Gastroesophageal sphincter (tissue), 4 donors: ENCODE measurements around the gene MTFR1L. TPM values are rescaled to one million over a fixed set of nuclear protein-coding genes. Genes with fewer than 3 reads are reported as not detected.
A peak's percentile ranks its signal among the peaks of the same experiment; 100 is the strongest.

Source experiments
- ATAC-seq: fragments of 150-250 bp; one replicate; pipeline ENCODE4 v1.9.1; 2016; ENCODE audit warnings: mild to moderate bottlenecking, moderate library complexity
- H3K27ac ChIP-seq, 4 donors: fragments of 200-600 bp; sonication (generic) in 3 of 4; 1 replicate in 3 of 4; 2 replicates in 1 of 4; pipeline ENCODE4 v1.5.1; 2016 to 2019
- H3K27me3 ChIP-seq: fragments of 200-600 bp; sonication (generic); one replicate; pipeline ENCODE4 v1.5.1; 2019
- H3K36me3 ChIP-seq, 2 donors: fragments of 200-600 bp; sonication (generic); one replicate each; pipeline ENCODE4 v1.5.1; 2019; ENCODE audit warnings: control low read depth in 1 of 2
- H3K4me1 ChIP-seq, 3 donors: fragments of 200-600 bp; sonication (generic); 1 replicate in 2 of 3; 2 replicates in 1 of 3; pipeline ENCODE4 v1.5.1; 2016 to 2019; ENCODE audit warnings: control low read depth in 2 of 3
- H3K4me3 ChIP-seq, 2 donors: fragments of 200-600 bp; sonication (generic); one replicate each; pipeline ENCODE4 v1.5.1; 2019; ENCODE audit warnings: mild to moderate bottlenecking in 1 of 2, moderate library complexity in 1 of 2
- H3K9me3 ChIP-seq, 3 donors: fragments of 200-600 bp; sonication (generic); one replicate each; pipeline ENCODE4 v1.5.1; 2017 to 2019; ENCODE audit warnings: control low read depth in 2 of 3
- EP300 ChIP-seq: sonication (generic); formaldehyde crosslinking; IDR thresholded peaks from one replicate; pipeline ENCODE4 v1.6.1; 2017; ENCODE audit warnings: antibody characterized with exemption, mild to moderate bottlenecking
- POLR2A ChIP-seq, 2 donors: fragments of 450-650 bp; IDR thresholded peaks; one replicate each; pipeline ENCODE4 v1.6.1; 2017; ENCODE audit warnings: antibody characterized with exemption in 2 of 2, mild to moderate bottlenecking in 2 of 2, moderate library complexity in 1 of 2
- POLR2AphosphoS5 ChIP-seq: sonication (generic); formaldehyde crosslinking; IDR thresholded peaks from one replicate; pipeline ENCODE4 v1.6.1; 2017; ENCODE audit warnings: antibody characterized with exemption
- WGBS, 2 donors: methylation state at CpG; one replicate each; pipeline ENCODE4 v1.1.5; 2018; ENCODE audit warnings: low coverage in 1 of 2; 5-methylcytosine and 5-hydroxymethylcytosine counted together
- total RNA-seq, 4 donors: library from RNA; depleted of rRNA; stranded (reverse); fragments of >200 nt; gene quantifications; one replicate each; pipeline ENCODE4 v1.1.0, GENCODE V29; 2016
- TF ChIP-seq, protein P1 (sequence below), 4 experiments: fragments of 200-600 bp in 2 of 4; fragments of 450-650 bp in 2 of 4; sonication (generic) in 1 of 4; IDR thresholded peaks; one replicate each; pipeline ENCODE4 v1.5.1; 2017 to 2019; ENCODE audit warnings: antibody characterized with exemption in 4 of 4, mild to moderate bottlenecking in 2 of 4, moderate library complexity in 2 of 4

MTFR1L gene
- total RNA-seq, 4 donors from 2014 or later, result 83.2 to 128 (median 101) TPM

DNA sequence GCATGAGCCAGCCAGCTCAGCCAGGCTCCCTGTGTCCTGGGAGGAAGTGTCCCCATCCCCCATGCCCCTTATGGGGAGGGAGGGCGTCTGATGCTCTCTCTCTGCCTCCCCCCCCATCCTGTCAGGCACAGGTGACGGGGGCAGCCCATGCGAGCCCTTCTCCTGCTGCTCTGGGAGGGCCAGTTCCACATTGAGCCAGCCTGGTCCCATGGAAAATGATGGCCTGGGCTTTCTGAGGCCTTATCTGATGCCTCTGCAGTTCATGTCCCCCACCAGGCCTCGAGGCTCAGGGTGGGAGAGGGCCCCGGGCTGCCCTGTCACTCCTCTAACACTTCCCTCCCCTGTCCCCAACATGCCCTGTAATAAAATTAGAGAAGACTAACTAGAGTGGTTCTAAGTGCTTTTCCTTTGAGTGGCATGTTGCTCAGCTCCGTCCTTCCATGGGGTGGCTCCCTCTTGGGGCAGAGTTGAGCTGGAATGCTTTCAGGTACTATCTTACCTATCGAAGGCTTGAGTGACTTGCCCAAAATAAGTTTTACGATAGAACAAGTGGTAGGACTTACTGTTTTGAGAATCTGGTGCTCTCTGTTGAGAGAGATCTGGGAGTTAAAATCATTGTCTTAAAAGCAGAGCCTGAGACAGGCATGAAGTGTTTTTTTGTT, 1.8 kb upstream of the MTFR1L start:
- H3K4me3 ChIP-seq, result no peak overlapping the region
- WGBS, 2 donors, result 34 to 37% methylated on average over 4 to 5 of the region's 8 CpGs
- peaks cover 0 to 42% of the 10 kb centered on the region in 2 donors for H3K36me3 ChIP-seq
- no peaks in the 10 kb centered on the region for H3K27me3 ChIP-seq
- no peak for TF ChIP-seq EP300
- no peak for TF ChIP-seq POLR2AphosphoS5
- TF ChIP-seq POLR2A (IDR thresholded peaks at IDR 0.05), result no peak
- TF ChIP-seq, protein P1, sequence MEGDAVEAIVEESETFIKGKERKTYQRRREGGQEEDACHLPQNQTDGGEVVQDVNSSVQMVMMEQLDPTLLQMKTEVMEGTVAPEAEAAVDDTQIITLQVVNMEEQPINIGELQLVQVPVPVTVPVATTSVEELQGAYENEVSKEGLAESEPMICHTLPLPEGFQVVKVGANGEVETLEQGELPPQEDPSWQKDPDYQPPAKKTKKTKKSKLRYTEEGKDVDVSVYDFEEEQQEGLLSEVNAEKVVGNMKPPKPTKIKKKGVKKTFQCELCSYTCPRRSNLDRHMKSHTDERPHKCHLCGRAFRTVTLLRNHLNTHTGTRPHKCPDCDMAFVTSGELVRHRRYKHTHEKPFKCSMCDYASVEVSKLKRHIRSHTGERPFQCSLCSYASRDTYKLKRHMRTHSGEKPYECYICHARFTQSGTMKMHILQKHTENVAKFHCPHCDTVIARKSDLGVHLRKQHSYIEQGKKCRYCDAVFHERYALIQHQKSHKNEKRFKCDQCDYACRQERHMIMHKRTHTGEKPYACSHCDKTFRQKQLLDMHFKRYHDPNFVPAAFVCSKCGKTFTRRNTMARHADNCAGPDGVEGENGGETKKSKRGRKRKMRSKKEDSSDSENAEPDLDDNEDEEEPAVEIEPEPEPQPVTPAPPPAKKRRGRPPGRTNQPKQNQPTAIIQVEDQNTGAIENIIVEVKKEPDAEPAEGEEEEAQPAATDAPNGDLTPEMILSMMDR (IDR thresholded peaks at IDR 0.05), result no peak
- peak overlapping the region in 1 of 4 donors; percentile 0 for H3K27ac ChIP-seq
- ATAC-seq, result no peak
- no peaks in the 10 kb centered on the region for H3K9me3 ChIP-seq
- H3K4me1 ChIP-seq, result peaks cover 0 to 40% (median 26%) of the 10 kb centered on the region in 3 donors

DNA sequence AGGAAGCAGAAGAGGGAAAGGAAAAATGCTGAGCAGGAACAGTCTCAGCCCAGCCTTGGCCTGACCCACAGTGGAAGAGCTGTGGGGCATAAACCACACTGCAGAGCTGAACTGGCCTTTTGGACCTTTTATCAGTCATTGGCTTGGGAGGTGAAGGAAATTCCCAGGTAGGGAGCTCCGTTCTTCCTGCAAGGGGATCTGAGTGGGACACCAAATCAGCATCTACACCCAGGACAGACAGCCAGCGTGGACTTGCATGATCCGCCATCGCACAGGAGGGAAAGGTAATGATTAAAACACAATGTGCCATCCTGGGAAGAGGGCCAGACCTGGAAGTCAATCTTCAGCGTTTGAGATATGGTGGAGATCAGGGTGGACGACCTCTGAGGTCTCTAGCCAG, 1.2 kb upstream of the MTFR1L start:
- WGBS, 2 donors, result 45 to 50% methylated on average over 1 to 6 of the region's 6 CpGs
- Histone ChIP-seq H3K36me3 (peaks cover 0 to 42% of the 10 kb centered on the region in 2 donors), H3K4me1 (peaks cover 0 to 46% (median 26%) of the 10 kb centered on the region in 3 donors), H3K4me3 (no peak overlapping the region), H3K9me3 (no peaks in the 10 kb centered on the region), H3K27ac (peak overlapping the region in 3 of 4 donors; percentile 95 to 97 (median 96)), H3K27me3 (no peaks in the 10 kb centered on the region)
- TF ChIP-seq POLR2AphosphoS5 (no peak), POLR2A (IDR thresholded peaks at IDR 0.05) (no peak), EP300 (no peak)
- TF ChIP-seq, protein P1 (IDR thresholded peaks at IDR 0.05), result no peak
- ATAC-seq, result no peak

DNA sequence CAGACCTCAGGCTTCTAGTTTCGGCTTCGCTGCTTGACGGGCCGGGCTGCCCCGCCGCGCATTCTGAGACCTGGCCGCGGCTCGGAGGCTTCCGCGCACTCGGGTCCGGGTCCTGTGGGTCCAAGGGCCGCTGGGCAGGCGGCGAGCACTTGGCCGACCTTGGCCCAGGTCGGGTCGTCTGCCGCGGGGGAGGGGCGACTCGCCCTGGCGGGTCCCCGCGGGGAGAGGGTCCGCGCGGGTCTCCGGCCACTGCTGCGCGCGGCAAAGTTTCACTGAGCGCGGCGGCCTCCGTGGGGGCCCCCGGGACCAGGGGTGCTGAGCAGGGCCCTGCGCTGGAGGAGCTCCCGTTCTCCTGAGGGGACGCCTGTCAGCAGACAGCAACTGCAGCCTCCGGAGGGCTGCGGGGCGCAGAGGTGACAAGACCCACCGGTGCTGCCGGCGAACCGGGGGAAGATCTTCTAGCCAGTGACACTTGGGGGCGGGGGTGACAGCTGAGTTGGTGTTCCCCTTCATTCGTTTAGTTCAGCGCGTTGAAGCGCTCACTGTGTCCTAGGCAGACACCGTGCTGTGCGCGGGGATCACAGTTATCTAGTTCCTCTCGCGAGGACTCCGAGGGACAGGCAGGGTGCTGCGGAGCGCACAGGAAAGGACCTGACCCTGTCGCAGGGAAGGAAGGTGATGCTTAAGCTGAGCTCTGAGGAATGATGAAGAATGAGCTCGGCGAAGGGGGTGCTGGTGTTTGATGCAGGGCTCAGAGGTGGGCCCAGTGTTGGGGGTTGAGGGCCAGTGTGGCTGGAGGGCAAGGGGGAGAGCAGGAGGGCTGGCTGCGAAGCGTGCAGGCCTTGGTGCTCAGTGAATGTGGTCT, 725 bp downstream of the MTFR1L start:
- peak overlapping the region; percentile 47 to 97 (median 96) for H3K27ac ChIP-seq
- WGBS, 2 donors, result 0 to 4% methylated on average over 3 to 7 of the region's 67 CpGs
- peaks cover 0 to 31% of the 10 kb centered on the region in 2 donors for H3K36me3 ChIP-seq
- TF ChIP-seq, protein P1 (IDR thresholded peaks at IDR 0.05), result no peak
- TF ChIP-seq POLR2AphosphoS5 (no peak), POLR2A (IDR thresholded peaks at IDR 0.05) (no peak), EP300 (no peak)
- peaks cover 0 to 65% (median 26%) of the 10 kb centered on the region in 3 donors for H3K4me1 ChIP-seq
- H3K27me3 ChIP-seq, result no peaks in the 10 kb centered on the region
- peak; percentile 52 for ATAC-seq
- peak overlapping the region; percentile 63 to 96 for H3K4me3 ChIP-seq
- no peaks in the 10 kb centered on the region for H3K9me3 ChIP-seq

DNA sequence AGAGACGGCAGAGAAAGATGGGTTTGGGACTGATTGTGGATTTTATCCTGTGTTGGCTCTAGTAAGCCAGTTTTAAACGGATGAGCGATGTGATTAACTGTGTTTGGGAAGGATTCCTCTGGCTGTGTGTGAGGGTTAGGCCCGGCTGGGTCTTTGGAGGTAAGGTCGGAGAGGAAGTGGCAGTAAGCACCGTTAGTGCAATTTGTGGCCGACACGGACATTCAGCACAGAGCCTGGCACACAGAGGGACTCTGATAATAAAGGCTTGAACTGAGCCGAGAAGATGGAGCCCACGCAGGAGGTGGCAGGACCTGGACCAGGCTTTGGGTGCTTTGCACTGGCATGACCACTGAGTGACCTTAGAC, 1.3 kb downstream of the MTFR1L start:
- no peak for ATAC-seq
- H3K9me3 ChIP-seq, result no peaks in the 10 kb centered on the region
- peak overlapping the region in 3 of 4 donors; percentile 95 to 97 (median 96) for H3K27ac ChIP-seq
- 27% methylated on average over 10 of the region's 10 CpGs; no CpG with 5 or more reads in 1 of the 2 donors for WGBS, 2 donors
- H3K27me3 ChIP-seq, result no peaks in the 10 kb centered on the region
- H3K36me3 ChIP-seq, result peaks cover 0 to 30% of the 10 kb centered on the region in 2 donors
- H3K4me1 ChIP-seq, result peaks cover 0 to 71% (median 26%) of the 10 kb centered on the region in 3 donors
- TF ChIP-seq EP300, result no peak
- no peak for TF ChIP-seq POLR2AphosphoS5
- TF ChIP-seq POLR2A (IDR thresholded peaks at IDR 0.05), result no peak
- TF ChIP-seq, protein P1 (IDR thresholded peaks at IDR 0.05), result no peak
- peak overlapping the region; percentile 63 to 96 for H3K4me3 ChIP-seq
